Measurements from ENCODE around the gene DGKH.

DGKH gene

GRCh38 chr13:42112864-42113263 is 64.4 kb downstream of the DGKH start:
- Histone ChIP-seq H3K9ac (ENCODE audit: low read length) (no peak overlapping the region), H3K27me3 (ENCODE audit: control insufficient read depth, insufficient read depth, low read length) (no peaks in the 10 kb centered on the region), H3K36me3 (ENCODE audit: control insufficient read depth, insufficient read depth, low read length) (no peaks in the 10 kb centered on the region), H3K4me1 (ENCODE audit: control insufficient read depth, insufficient read depth, low read length) (no peaks in the 10 kb centered on the region), H3K4me3 (ENCODE audit: low read length) (no peak overlapping the region), H3K27ac (ENCODE audit: low read depth, low read length) (no peak overlapping the region)

DNA sequence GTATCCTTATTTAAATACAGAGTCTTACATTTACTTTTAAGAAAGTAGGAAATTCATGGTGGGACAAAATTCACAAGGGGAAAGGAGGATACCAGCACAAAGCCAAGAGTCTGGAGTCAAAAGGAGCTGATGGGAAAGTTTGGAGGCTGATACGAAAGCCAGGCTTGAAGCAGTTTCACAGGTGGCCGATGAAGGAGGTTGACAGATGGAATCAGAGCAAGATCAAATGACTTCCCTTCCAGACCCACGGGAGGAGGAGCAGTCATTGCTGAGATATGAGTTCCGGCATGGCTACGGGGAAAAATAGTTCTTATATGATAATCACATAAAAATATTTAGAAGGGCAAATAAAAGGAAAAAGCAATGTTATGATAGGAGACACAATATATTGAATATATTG is 65.0 kb downstream of the DGKH start:
- Histone ChIP-seq H3K27me3 (ENCODE audit: control insufficient read depth, insufficient read depth, low read length) (no peaks in the 10 kb centered on the region), H3K4me1 (ENCODE audit: control insufficient read depth, insufficient read depth, low read length) (no peaks in the 10 kb centered on the region), H3K4me3 (ENCODE audit: low read length) (no peak overlapping the region), H3K36me3 (ENCODE audit: control insufficient read depth, insufficient read depth, low read length) (no peaks in the 10 kb centered on the region), H3K27ac (ENCODE audit: low read depth, low read length) (no peak overlapping the region), H3K9ac (ENCODE audit: low read length) (no peak overlapping the region)

DNA sequence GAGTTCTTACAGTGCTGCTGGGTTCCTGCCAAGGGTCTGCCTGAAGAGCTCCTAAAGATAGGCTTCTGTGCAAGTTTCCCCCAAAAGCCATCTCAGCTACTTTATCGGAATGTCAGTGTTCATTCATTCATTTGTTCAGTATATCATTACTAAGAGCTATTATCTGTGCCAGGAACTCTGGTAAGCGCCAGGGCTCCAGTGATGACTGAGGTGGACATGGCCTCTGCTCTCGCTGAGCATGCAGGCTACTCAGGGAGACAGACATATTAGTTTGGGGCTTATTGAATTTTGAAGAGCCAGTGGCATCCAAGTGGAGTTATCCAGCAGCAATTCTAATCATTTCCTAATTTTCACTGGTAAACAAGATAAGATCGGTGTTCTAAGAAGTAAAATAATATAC is 65.8 kb downstream of the DGKH start:
- Histone ChIP-seq H3K27me3 (ENCODE audit: control insufficient read depth, insufficient read depth, low read length) (no peaks in the 10 kb centered on the region), H3K27ac (ENCODE audit: low read depth, low read length) (no peak overlapping the region), H3K4me3 (ENCODE audit: low read length) (no peak overlapping the region), H3K36me3 (ENCODE audit: control insufficient read depth, insufficient read depth, low read length) (no peaks in the 10 kb centered on the region), H3K4me1 (ENCODE audit: control insufficient read depth, insufficient read depth, low read length) (no peaks in the 10 kb centered on the region), H3K9ac (ENCODE audit: low read length) (no peak overlapping the region)

DNA sequence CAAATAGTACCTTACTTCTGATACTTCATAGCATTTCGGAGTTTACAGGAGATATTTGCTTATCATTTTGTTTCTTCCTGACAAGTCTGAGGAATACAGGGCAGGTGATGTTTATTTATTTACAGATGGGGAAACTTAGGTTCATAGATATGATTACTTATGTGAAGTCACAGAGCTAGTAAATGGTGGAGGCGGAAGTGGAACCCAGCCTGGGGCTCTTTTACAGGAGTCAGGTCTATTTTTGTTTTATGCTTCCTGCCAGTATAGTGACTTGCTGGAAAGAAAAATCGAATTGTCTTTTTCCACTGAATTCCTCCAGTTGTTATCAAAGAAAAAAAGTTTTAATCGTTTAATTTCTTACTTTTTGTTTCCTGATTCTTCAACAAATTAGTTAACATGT is 66.5 kb downstream of the DGKH start:
- Histone ChIP-seq H3K27ac (ENCODE audit: low read depth, low read length) (no peak overlapping the region), H3K4me1 (ENCODE audit: control insufficient read depth, insufficient read depth, low read length) (no peaks in the 10 kb centered on the region), H3K4me3 (ENCODE audit: low read length) (no peak overlapping the region), H3K36me3 (ENCODE audit: control insufficient read depth, insufficient read depth, low read length) (no peaks in the 10 kb centered on the region), H3K9ac (ENCODE audit: low read length) (no peak overlapping the region), H3K27me3 (ENCODE audit: control insufficient read depth, insufficient read depth, low read length) (no peaks in the 10 kb centered on the region)

- Histone ChIP-seq H3K27ac (ENCODE audit: low read depth, low read length) (no peak overlapping the region), H3K4me1 (ENCODE audit: control insufficient read depth, insufficient read depth, low read length) (no peaks in the 10 kb centered on the region), H3K9ac (ENCODE audit: low read length) (no peak overlapping the region), H3K27me3 (ENCODE audit: control insufficient read depth, insufficient read depth, low read length) (no peaks in the 10 kb centered on the region), H3K4me3 (ENCODE audit: low read length) (no peak overlapping the region), H3K36me3 (ENCODE audit: control insufficient read depth, insufficient read depth, low read length) (no peaks in the 10 kb centered on the region)
Observed at GRCh38 chr13:42116225-42116624, 67.8 kb downstream of the DGKH start.

GRCh38 chr13:42119041-42119440 is 70.6 kb downstream of the DGKH start:
- H3K27me3 ChIP-seq (ENCODE audit: control insufficient read depth, insufficient read depth, low read length): no peaks in the 10 kb centered on the region
- H3K4me1 ChIP-seq (ENCODE audit: control insufficient read depth, insufficient read depth, low read length): no peaks in the 10 kb centered on the region
- H3K9ac ChIP-seq (ENCODE audit: low read length): no peak overlapping the region
- no peak overlapping the region for H3K27ac ChIP-seq (ENCODE audit: low read depth, low read length)
- no peaks in the 10 kb centered on the region for H3K36me3 ChIP-seq (ENCODE audit: control insufficient read depth, insufficient read depth, low read length)
- no peak overlapping the region for H3K4me3 ChIP-seq (ENCODE audit: low read length)

GRCh38 chr13:42119875-42120274 is 71.4 kb downstream of the DGKH start:
- no peak overlapping the region for H3K4me3 ChIP-seq (ENCODE audit: low read length)
- no peak overlapping the region for H3K9ac ChIP-seq (ENCODE audit: low read length)
- H3K36me3 ChIP-seq (ENCODE audit: control insufficient read depth, insufficient read depth, low read length): no peaks in the 10 kb centered on the region
- no peaks in the 10 kb centered on the region for H3K4me1 ChIP-seq (ENCODE audit: control insufficient read depth, insufficient read depth, low read length)
- H3K27me3 ChIP-seq (ENCODE audit: control insufficient read depth, insufficient read depth, low read length): no peaks in the 10 kb centered on the region
- no peak overlapping the region for H3K27ac ChIP-seq (ENCODE audit: low read depth, low read length)

DNA sequence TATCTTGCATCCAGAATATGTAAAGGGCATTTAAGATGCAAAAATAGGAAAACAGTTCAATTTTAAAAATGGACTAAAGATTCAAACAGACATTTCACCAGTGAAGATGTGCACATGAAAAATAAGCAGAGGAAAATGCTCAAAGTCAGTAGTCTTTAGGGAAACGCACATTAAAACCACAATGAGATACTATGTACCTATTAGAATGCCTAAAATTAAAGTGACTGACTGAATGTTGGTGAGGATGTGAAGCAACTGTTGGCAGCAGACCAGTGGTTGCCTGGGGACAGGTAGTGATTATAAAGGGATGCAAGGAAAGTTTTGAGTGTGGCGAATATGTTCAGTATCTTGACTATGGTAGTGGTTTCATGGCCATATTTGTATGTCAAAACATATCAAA is 75.2 kb downstream of the DGKH start:
- Histone ChIP-seq H3K27me3 (ENCODE audit: control insufficient read depth, insufficient read depth, low read length) (no peaks in the 10 kb centered on the region), H3K9ac (ENCODE audit: low read length) (no peak overlapping the region), H3K27ac (ENCODE audit: low read depth, low read length) (no peak overlapping the region), H3K4me3 (ENCODE audit: low read length) (no peak overlapping the region), H3K4me1 (ENCODE audit: control insufficient read depth, insufficient read depth, low read length) (no peaks in the 10 kb centered on the region), H3K36me3 (ENCODE audit: control insufficient read depth, insufficient read depth, low read length) (no peaks in the 10 kb centered on the region)

DNA sequence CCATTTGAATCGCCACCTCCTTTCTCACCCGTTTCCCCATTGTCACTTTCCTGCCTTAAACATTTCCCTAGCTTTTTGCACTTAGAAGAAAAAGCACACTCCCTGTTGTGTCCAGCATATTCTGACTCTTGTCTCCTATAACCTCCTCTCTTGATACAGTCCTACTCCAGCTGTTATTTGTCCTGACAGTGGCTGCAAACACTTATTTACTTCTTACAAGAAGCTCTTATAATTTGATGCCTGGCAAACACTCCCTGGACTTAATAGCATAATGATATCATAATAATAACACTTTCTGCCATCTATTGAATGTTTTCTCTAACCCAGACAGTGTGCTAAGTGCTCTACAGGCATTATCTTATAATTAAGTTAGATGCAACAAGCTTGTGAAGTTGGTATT is 76.6 kb downstream of the DGKH start:
- H3K27me3 ChIP-seq (ENCODE audit: control insufficient read depth, insufficient read depth, low read length): no peaks in the 10 kb centered on the region

DNA sequence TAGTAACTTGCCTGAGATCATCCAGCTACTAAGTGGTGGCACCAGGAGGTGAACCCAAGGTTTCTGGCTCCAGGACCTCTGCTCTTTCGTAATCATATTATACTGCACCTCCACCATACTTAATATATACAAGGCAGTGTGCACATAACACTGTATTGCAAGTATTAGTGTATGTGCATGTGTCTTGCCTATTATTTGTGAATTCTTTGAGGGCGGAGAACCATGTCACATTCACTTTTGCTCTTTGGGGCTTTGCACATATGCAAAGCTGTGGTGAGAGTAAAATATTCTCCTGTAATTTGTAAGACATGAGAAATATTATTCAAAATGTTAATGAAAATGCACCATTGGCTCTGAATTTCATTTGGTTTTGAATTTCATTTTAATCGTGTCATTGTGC is 78.6 kb downstream of the DGKH start:
- no peaks in the 10 kb centered on the region for H3K36me3 ChIP-seq (ENCODE audit: control insufficient read depth, insufficient read depth, low read length)

More for the DNA sequence above, 76.6 kb downstream of the DGKH start:
- Histone ChIP-seq H3K9ac (ENCODE audit: low read length) (no peak overlapping the region), H3K36me3 (ENCODE audit: control insufficient read depth, insufficient read depth, low read length) (no peaks in the 10 kb centered on the region), H3K4me1 (ENCODE audit: control insufficient read depth, insufficient read depth, low read length) (no peaks in the 10 kb centered on the region), H3K4me3 (ENCODE audit: low read length) (no peak overlapping the region), H3K27ac (ENCODE audit: low read depth, low read length) (no peak overlapping the region)

GRCh38 chr13:42129033-42129432 is 80.6 kb downstream of the DGKH start:
- Histone ChIP-seq H3K4me1 (ENCODE audit: control insufficient read depth, insufficient read depth, low read length) (no peaks in the 10 kb centered on the region), H3K4me3 (ENCODE audit: low read length) (no peak overlapping the region), H3K27me3 (ENCODE audit: control insufficient read depth, insufficient read depth, low read length) (no peaks in the 10 kb centered on the region), H3K27ac (ENCODE audit: low read depth, low read length) (no peak overlapping the region), H3K36me3 (ENCODE audit: control insufficient read depth, insufficient read depth, low read length) (no peaks in the 10 kb centered on the region), H3K9ac (ENCODE audit: low read length) (no peak overlapping the region)

More for the DNA sequence above, 78.6 kb downstream of the DGKH start:
- Histone ChIP-seq H3K27me3 (ENCODE audit: control insufficient read depth, insufficient read depth, low read length) (no peaks in the 10 kb centered on the region), H3K4me3 (ENCODE audit: low read length) (no peak overlapping the region), H3K9ac (ENCODE audit: low read length) (no peak overlapping the region), H3K27ac (ENCODE audit: low read depth, low read length) (no peak overlapping the region), H3K4me1 (ENCODE audit: control insufficient read depth, insufficient read depth, low read length) (no peaks in the 10 kb centered on the region)

DNA sequence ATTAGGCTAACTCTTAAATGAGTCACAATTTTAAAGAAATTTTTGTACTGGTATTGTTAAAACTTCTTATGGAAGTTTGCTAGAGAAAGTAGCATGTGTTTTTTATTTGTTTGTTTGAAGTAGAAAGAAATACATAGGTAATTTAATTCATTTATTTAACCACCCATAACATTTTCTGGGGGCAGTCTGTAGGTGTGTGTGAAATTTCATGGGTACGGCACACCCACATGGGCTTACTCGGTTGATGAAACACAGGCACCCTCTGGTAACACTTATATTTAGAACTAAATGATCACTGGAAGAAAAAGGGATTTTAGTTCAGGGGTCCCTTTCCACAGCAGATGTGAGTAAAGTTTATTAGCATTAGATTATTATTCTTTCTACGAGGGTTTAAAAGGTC is 88.1 kb downstream of the DGKH start:
- Histone ChIP-seq H3K4me3 (ENCODE audit: low read length) (no peak overlapping the region), H3K27ac (ENCODE audit: low read depth, low read length) (no peak overlapping the region), H3K27me3 (ENCODE audit: control insufficient read depth, insufficient read depth, low read length) (no peaks in the 10 kb centered on the region), H3K36me3 (ENCODE audit: control insufficient read depth, insufficient read depth, low read length) (no peaks in the 10 kb centered on the region), H3K9ac (ENCODE audit: low read length) (no peak overlapping the region), H3K4me1 (ENCODE audit: control insufficient read depth, insufficient read depth, low read length) (no peaks in the 10 kb centered on the region)

GRCh38 chr13:42137856-42138537 is 89.5 kb downstream of the DGKH start:
- Histone ChIP-seq H3K4me3 (ENCODE audit: low read length) (no peak overlapping the region), H3K4me1 (ENCODE audit: control insufficient read depth, insufficient read depth, low read length) (no peaks in the 10 kb centered on the region), H3K9ac (ENCODE audit: low read length) (no peak overlapping the region), H3K27ac (ENCODE audit: low read depth, low read length) (no peak overlapping the region), H3K36me3 (ENCODE audit: control insufficient read depth, insufficient read depth, low read length) (no peaks in the 10 kb centered on the region), H3K27me3 (ENCODE audit: control insufficient read depth, insufficient read depth, low read length) (no peaks in the 10 kb centered on the region)
